ENCODE data around the gene DNAI2.

Gene DNAI2

DNA sequence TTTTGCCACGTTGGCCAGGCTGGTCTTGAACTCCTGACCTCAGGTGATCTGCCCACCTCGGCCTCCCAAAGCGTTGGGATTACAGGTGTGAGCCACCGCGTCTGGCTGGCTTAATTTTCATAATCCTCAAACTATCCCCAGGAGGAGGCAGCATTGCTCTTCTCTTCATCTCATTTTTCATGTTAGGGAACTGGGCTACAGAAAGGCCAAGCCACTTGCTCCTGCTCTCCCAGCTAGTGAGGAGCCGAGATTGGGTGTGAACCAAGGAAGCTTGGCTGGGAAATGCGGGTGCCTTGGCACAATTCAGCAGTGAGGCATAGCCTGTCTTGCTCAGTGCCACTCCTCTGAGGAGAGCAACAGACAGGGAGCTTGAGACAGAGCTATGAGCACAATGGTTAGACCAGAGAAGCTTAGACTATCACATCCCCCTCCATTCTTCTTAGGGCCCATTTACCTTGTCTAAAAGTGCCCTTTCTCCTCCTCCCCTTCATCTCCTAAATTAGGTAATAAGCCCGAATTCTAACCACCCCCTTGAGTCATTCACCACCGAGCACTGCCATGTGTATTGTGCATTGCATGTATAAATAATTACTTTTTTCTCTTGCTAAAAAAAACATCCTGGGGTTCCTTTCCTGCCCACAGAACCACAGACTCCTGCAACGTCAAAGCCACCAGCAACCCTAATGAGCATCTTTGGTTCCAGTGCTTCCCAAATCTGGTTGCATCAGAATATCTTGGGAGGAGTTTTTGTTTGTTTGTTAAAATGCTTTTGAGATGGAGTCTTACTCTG, 32.0 kb downstream of the DNAI2 start:
- DNase-seq (ENCODE audit: low read depth, low spot score), result no peak

DNA sequence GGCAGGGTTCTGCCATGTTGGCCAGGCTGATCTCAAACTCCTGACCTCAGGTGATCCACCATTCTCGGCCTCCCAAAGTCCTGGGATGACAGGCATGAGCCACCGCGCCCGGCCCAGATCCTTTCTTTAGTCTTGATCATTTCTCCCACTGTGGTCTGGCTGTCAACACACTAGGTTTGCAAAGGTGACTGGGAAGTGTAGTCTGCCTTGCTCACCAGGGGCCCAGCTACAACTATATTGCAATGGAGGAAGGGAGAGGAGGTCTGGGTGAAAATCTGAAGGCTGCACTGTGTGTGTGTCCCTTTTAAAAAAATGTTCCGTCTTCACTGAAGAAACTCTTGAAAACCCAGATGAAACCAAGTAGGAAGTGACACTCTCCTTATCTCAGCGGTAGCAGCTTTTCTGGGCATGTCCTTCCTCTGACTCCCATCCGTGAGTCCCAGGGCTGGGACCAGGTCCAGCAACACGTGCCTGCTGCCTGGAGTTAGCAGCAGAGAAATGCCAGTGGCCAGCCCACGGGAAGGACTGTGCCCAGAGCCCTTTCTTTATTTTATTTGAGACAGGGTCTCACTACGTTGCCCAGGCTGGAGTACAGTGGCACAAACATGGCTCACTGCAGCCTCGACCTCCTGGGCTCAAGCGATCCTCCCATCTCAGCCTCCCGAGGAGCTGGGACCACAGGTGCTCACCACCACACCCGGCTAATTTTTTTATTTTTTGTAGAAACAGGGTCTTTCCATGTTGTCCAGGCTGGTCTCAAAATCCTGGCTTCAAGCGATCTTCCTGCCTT, 34.1 kb downstream of the DNAI2 start:
- no peak for DNase-seq (ENCODE audit: low read depth, low spot score)

DNA sequence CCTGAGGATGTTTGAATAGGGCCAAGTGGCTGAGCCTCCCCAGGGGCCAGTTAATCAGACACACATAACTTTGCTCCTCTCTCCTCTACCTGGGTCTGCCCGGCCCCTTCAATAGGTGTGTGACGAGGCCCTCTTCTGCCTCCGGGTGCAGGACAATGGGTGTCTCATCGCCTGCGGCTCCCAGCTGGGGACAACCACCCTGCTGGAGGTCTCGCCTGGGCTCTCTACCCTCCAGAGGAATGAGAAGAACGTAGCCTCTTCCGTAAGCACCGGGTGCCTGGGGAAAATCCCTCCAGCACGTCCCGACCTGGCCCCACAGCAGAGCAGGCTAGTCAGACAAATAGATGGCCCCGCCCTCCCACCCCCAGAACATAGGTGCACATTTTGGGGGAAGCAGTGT, 35.9 kb downstream of the DNAI2 start:
- DNase-seq (ENCODE audit: low read depth, low spot score), result no peak

DNA sequence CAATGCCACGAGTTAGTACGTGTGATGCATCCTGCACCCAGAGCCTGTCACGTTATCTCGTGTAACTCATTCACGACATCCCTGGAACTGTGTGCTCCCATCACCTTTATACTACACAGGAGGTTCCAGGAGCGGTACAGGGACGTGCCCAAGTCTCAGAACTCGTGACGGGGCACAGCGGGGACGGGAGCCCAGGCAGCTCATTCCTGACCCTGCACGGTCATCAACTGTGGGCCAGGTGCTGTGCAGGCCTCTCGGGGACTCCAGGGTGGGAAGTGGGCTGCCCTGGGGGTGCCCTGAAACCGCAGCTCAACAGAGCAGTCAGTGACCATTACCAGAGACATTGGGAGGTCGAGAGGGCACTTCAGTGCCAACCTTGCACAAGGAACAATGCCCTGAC, 40.8 kb downstream of the DNAI2 start:
- DNase-seq (ENCODE audit: low read depth, low spot score), result no peak

DNA sequence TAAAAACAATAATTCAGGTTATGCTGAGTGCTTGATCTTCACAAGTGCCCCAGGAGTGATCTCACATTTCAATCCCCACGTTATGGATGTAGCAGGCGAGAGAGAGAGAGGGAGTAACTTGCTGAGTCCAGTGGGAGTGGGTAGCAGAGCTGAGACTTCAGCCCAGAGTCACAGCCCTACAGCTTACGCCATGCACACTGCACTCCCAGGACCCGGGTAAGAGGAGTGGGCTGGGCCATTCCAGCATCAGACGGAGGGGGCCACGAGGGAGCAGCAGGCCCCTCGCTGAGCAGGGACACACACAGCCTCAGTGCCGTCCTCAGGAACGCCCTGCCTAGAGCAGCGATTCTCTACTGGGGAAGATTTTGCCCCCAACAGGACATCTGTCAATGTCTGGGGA, 42.2 kb downstream of the DNAI2 start:
- no peak for DNase-seq (ENCODE audit: low read depth, low spot score)

DNA sequence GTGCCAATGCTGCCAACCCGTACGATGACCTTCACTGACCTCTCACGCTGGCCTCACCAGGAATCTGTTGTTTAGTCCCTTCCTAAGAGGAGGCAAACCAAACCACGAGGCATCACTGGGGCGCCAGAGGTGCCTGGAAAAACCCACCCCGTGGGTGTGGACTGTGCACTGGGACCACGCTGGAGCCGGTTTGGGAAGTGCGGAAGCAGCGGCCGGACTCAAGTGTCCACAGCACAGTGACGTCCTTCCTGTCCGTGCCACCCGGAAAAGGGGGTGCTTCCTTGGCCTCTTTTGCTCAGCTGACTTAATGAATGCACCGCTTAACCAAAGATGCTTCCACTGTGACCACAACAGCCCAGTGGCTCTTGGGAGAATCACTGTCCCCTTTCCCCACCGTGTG, 43.0 kb downstream of the DNAI2 start:
- no peak for DNase-seq (ENCODE audit: low read depth, low spot score)

DNA sequence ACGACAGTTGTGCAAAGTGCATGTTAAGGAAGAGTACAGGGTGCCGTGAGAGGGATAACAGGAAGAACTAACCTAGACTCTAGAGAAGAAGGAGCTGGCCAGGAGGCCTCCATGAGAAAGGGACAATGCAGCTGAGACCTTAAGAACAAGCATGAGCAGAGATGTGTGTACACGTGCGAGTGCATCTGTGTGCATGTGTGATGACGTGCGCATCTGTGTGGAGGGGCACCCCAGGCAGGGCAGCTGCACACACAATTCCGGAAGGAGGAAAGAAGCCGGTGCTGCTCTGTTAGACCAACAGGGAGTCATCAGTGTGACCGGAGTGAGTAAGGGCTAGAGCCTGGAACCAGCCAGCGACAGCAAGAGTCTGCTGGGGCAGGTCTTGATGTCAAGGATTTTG, 44.4 kb downstream of the DNAI2 start:
- DNase-seq (ENCODE audit: low read depth, low spot score), result no peak

DNA sequence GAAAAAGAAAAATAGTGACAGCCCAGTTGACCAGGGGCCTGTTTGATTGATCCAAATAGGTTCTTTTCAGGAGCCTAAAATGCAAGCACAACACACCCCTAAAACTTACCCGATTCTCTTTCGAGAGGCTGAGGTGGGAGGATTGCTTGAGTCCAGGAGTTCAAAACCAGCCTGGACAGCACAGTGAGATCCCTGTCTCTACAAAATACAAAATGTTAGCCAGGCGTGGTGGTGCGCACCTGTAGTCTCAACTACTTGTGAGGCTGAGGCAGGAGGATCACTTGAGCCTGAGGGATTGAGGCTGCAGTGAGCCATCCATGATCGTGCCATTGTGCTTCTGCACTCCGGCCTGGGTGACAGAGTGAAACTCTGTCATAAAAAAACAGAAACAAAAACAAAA, 50.5 kb downstream of the DNAI2 start:
- no peak for DNase-seq (ENCODE audit: low read depth, low spot score)

DNA sequence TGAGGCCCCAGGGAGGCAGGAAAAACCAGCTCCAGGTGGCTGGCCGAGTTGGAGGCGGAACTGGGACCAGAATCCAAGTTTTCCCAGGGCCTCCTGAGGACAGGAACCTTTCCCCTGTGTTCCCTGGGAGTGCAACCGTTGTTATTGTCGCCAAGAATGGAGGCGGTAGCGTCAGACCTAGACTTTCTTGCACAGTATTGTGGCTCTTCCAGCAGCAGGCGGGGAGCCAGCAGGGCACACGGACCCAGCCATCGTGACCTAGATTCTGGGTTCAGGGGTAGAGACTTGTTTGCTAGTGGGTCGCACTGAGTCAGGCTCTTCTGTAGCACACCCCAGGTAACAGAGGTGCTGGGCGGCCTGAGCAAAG, 51.3 kb downstream of the DNAI2 start:
- no peak for DNase-seq (ENCODE audit: low read depth, low spot score)

DNA sequence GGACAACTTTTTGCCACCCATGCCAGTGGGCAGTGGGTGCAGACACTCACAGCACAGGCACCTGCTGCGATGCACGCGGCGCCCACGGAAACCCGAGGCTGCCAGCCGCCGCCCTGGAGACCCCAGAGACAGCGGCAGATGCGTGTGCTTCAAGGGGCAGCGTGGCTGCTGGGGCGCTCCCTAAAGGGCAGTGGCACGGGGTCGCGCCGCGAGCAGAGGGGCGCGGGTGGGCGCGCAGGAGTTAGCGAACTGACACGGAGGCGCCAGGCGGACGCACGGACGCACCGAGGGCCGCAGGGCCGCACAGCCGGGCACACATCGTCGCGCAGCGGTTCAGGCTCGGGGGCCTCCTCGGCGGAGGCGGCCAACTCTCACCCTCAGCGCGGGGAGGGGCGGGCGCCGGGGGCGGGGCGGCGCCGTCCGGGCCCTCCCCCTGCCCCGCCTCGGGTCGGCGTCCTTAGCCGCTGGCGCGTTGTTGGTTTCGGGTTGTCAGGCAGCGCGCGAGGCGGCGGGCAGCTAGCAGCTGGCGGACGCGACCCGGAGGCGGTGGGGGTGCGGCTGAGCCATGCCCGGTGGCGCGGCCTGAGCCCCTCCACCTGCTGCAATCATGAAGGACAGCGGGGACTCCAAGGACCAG, 51.8 kb downstream of the DNAI2 start, which contains the start of gene KIF19:
Gene KIF19, plus strand, starts transcription at position 484 of the 637 bp plus-strand sequence. Its CDS starts 124 bp downstream, at position 608.
- DNase-seq (ENCODE audit: low read depth, low spot score), result no peak

DNA sequence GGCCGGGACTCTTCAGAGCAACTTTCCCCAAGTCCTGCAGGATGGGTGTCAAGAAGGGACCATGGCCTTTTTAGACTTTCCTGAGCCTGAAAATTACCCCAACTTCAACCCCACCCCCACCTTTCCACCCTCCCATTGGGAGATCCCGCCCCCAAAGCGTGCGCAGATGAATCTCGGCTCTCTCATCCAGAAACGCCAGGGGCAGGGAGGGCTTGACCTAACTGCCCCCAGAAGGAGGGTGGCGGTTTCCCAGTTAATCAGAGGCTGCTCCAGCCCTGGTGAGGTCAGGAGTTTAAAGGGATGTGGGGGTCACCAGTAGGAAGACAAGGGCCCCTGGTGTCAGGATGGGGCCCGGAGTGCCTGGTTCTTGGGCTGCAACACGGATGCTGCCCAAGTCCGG, 52.5 kb downstream of the DNAI2 start:
- no peak for DNase-seq (ENCODE audit: low read depth, low spot score)

DNA sequence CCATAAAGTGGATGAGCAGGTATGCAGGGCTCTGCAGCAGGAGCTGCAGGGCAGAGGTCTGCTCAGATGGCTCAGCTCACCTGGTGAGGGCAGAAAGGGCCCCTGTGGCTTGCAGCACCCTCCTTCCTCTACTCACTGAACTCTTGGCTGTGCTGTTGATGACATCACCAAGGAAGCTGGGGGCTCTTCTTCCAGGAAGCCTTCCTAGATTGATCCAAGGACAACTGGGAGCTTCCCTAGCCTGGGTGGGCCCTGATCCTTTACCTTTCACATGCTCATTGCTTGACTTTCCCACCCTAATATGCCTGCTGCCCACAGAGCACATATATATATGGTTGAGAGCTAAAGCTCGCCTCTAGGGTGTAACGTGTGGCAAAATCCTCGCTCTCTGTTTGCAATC, 54.5 kb downstream of the DNAI2 start:
- DNase-seq (ENCODE audit: low read depth, low spot score), result no peak

DNA sequence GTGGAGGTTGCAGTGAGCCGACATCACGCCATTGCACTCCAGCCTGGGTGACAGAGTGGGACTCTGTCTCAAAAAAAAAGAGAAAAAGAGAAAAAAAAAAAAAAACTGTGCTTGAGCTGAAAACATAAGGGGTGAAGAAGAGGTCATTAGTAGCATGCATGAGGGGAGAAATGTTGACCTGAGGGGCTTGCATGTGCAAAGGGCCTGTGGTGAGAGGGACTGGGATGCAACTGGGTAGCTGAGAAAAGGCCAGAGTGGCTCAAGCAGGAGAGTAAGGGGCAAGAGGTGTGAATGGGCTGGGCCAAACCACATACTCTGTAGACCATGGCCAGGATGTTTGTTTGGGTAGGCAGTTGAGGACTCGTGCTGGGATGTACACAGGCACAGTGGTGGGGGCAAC, 55.3 kb downstream of the DNAI2 start:
- DNase-seq (ENCODE audit: low read depth, low spot score), result no peak

DNA sequence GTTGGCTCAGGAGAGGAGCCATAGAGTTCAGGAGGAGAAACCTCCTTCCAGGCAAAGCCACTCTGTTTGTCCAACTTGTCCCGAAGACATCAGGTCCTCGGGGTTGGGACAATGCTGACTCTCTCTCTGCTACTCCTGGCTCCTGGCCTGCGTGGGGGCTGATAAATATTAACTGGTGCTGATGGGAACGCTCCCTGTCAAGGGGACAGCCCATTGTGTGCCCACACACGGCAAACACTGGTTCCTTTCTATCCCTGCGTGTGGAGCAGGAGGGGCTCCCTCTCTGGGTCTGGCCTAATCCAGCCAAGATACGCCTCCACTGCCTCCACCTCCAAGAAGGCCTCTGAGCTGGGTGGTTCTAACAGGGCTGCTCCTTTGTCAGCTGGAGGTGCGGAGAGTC, 56.4 kb downstream of the DNAI2 start:
- DNase-seq (ENCODE audit: low read depth, low spot score), result no peak

DNA sequence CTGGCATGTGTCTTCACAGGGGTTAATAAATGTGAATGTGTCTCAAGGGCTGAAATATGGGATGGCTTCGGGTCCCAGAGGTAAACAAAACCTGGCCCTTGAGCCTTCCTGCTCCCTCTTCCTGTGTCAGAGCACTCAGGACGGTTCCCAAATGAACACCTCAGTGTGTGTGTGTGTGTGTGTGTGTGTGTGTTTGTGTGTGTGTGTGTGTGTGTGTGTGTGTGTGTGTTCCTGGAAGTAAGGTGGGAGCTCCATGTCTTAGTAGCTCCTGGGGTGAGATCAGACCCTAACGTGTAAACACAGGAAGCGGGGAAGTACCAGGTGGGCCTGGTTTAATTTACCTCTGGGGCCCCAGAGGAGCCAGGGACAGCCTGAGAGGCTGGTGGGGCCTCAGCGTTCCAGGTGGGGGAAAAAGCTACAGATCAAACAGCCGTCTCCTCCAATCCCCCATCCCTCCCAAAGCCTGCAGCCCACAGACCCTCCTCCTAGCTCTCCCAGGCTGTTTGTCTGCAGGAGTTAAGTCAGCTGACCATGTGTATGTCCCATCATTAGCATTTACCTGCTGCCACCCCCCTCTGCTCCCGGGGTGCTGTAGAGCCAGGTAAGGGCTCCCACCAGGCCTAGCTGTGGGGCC, 58.1 kb downstream of the DNAI2 start:
- no peak for DNase-seq (ENCODE audit: low read depth, low spot score)

DNA sequence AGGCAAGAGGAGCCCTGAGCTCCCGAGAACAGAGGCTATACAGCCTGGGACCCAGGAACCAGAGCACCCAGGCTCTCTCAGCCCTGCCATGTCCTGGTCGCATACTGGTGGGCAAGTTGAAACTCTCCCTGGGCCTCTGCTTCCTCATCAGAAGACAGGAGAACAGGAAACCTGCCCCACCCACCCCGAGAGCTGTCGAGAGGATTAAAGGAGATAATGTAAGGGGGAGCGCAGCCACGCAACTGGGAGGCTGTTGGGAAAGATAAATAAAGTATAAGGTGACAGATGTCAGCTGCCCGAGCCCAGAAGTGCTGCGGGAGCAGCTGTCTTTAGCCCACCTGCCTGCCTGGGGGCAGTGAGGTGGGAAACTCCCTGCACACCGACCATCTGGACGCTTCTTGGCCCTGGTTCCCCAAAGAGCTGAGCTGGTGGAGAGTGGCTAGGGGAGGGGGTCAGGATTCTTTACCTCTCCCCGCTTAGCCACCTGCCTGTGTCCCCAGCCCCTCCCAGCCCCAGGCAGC, 58.8 kb downstream of the DNAI2 start:
- no peak for DNase-seq (ENCODE audit: low read depth, low spot score)

DNA sequence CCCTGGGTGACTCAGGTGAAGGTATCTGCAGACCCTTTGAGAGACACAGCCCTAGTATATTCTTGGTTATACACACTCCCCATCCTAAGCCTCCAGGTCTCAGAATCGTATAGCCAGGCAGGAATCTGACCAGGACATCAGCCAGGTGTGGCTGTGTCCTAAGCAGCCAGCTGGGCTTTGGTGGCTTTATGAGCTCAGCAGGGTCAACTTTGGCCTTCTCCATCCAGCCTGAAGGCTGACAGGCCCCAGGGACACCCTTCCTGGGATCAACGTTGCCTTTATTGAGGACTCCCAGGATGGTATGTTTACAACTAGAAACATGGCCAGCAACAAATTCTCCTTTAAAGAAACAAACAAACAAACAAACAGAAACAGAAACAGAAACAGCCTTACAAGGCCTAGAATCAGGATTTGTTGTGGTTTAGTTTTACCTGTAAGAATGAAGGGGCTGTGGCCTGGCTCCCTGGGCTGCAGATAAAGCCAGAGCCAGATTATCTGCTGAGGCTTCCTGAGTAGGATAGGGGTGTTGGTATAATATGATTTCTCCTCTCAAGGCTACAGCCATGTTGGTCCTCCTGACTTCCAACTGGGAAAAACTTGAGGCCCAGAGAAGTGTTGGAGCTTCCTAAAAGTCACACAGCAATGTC, 60.5 kb downstream of the DNAI2 start:
- DNase-seq (ENCODE audit: low read depth, low spot score), result no peak

DNA sequence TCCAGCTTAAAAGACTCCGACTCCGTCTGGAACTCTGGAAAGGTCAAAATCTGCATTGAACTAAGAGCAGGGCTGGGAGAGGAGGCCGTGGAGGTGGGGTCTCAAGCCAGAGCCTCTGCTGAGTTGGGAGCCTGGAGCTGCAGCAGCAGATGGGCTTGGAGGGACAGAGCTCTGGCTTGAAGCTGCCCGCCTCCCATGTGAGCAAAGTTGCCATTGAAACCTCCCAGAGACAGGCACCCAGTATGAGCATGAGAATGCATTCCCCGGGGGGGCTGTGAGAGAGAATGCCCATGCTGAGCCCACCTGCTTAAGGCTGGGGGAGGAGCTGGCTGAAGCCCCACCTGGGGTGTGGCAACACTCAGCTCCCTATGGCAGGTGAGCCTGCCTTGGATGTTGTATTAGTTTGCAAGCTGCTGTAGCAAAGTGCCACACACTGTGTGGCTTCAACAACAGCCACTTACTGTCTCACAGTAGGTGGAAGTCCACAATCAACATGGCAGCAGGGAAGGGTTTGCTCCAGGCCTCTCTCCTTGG, 61.6 kb downstream of the DNAI2 start:
- no peak for DNase-seq (ENCODE audit: low read depth, low spot score)

DNA sequence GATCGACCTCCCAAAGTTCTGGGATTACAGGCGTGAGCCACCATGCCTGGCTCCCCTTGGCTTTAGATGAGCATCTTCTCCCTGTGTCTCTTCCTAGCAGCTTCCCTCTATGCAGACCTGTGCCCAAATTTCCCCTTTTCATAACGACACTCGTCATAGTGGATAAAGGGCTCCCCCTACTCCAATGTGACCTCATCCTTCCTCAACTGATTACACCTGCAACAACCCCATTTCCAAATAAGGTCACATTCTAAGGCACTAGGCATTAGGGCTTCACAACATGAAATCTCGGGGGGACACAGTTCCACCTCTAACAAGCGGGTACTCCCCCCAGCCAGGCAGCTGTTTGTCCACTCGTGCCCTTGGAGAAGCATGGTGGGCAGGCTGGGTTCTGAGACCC, 62.3 kb downstream of the DNAI2 start:
- DNase-seq (ENCODE audit: low read depth, low spot score), result no peak

DNA sequence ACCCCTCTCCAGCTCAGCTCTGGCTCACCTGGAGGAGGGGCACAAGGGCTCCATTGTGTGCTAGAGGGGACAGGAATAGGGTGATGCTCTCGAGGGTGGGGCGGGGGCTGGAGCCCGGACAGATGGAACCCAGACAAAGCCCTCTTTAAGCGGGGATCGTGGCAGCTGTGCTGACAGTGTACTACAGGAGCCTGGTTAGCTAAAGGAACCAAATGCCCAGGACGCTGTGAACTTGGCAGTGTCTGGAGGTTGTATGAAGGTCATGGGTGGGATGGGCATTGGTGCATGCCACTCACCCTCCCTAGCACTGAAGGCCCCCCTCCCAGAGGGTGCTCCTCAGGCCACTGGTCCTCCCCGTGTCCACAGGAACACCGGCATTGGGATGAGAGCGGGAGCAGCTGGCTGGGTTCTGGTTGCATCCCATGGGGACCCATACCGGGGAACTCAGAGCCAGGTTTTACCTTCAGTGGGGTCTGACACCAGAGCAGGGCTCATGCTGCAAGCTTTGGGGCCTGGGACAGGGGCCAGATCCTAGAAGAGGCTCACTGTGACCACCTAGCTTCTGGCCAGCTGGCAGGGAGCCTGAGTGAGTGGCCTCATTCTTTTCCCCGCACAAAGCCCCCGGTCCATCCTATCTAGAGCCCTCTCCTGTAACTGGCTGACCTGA, 63.9 kb downstream of the DNAI2 start:
- no peak for DNase-seq (ENCODE audit: low read depth, low spot score)
